ENCODE measurements around the gene TMEM132E.

DNA sequence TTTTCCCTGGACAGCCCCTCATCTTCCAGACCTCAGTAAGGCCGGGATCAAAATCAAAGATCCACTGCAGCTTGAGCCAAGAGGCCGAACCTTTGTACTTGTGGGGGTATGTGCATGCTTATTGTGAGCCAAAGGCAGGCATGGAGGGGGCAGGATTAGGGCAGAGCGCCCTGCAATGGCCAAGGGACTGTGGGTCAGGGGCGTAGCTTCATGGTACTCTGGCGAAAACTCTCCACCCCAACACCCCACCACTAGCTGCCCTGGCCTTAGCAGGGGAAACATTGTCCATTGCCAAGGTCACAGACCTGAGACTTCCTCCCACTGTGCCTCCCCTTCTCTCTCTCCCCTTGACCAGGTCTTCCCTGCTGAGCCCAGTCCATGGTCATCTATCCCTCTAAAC is 90.1 kb downstream of the TMEM132E start:
- no peak for TF ChIP-seq CTCF (conservative IDR thresholded peaks at IDR 0.05; ENCODE audit: low read depth in 2 of 2)
- no peak for TF ChIP-seq POLR2AphosphoS5 (IDR thresholded peaks at IDR 0.05; ENCODE audit: low read depth)
- no peak for TF ChIP-seq JUNB (IDR thresholded peaks at IDR 0.05; ENCODE audit: unreplicated experiment)
- TF ChIP-seq EZH2 (IDR thresholded peaks at IDR 0.05; ENCODE audit: low read depth, unreplicated experiment), result no peak
